HG02870 (cell line): ENCODE results near the gene ZNF483.
"Not testable (repeated sequence)": the region's sequence is repeated elsewhere in the genome, so short reads cannot be mapped to it uniquely, and the experiment has no call there.

ENCODE experiments used
- ATAC-seq: cut with Tn5 transposase; IDR thresholded peaks from one replicate; pipeline ENCODE4 v1.9.1; 2021; ENCODE audit warnings: mild to moderate bottlenecking, moderate library complexity; ENCODE audit not compliant: unreplicated experiment

ZNF483 gene

DNA sequence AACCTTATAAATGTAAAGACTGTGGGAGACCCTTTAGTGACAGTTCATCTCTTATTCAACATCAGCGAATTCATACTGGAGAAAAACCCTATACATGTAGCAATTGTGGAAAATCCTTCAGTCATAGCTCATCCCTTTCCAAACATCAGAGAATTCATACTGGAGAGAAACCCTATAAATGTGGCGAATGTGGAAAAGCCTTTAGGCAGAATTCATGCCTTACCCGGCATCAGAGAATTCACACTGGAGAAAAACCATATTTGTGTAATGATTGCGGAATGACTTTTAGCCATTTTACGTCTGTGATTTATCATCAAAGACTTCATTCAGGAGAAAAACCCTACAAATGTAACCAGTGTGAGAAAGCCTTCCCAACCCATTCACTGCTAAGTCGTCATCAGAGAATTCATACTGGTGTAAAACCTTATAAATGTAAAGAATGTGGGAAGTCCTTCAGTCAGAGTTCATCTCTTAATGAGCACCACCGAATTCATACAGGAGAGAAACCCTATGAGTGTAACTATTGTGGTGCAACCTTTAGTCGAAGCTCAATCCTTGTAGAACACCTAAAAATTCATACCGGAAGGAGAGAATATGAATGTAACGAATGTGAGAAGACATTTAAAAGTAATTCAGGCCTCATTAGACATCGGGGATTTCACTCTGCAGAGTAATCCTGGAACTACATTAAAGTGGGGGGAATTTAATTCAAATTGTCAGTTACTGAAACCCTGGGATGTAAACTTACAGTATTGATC lies 17.7 kb downstream of the ZNF483 start:
- ATAC-seq: no peak

DNA sequence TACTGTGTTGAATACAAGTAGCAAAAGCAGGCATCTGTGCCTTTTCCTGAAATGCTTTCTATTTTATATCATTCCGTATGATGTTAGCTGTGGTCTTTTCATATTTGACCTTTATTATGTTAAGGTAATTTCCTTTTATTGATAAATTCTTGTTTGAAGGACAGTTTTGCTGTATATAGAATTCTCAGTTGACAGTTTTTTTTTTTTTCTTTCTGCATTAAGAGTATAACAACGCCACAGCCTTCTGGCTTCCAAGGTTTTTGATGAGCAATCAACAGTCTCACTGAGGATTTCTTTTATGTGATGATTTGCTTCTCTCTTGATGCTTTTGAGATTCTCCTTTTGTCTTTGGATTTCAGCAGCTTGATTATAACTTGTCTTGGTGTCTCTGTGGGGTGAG lies 23.6 kb downstream of the ZNF483 start:
- ATAC-seq: no peak

DNA sequence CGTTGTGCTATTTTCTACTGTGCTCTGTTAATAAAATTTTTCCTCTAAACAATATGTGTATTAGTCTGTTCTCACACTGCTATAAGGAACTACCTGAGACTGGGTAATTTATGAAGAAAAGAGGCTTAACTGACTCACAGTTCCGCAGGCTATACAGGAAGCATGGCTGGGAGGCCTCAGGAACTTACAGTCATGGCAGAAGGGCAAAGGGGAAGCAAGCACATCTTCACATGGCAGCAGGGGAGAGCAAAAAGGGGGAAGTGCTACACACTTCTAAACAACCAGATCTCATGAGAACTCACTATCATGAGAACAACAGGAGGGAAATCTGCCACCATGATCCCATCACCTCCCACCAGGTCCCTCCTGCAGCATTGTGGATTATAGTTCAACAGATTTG lies 30.4 kb downstream of the ZNF483 start:
- not testable (repeated sequence) for ATAC-seq

DNA sequence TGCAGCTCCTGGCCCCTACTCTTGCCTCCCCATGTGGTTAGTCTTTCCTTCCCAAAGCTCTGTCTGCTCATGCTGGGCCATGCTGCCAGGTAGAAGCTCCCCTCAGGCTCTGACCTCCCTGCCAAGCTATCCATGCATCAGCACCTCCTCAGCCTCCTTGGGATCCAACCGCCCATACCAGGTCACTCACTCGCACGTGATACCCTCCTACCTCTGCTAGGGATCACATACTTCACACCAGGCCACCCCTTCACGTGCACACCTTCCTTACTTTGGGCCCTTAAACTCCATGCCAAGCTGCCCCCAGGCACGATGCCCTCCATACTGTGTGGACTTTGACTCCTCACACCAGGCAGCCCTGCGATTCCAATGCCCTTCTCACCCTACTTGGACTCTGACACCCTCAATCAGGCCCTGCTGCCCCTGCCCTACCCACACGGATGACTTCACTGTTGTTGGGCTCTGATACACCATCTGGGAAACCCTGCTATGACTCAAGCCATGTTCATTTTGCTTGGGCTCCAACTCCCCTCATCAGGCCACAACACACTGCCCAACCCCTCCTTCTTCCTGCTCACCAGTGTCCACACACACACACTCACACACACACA lies 34.1 kb downstream of the ZNF483 start:
- ATAC-seq: no peak

DNA sequence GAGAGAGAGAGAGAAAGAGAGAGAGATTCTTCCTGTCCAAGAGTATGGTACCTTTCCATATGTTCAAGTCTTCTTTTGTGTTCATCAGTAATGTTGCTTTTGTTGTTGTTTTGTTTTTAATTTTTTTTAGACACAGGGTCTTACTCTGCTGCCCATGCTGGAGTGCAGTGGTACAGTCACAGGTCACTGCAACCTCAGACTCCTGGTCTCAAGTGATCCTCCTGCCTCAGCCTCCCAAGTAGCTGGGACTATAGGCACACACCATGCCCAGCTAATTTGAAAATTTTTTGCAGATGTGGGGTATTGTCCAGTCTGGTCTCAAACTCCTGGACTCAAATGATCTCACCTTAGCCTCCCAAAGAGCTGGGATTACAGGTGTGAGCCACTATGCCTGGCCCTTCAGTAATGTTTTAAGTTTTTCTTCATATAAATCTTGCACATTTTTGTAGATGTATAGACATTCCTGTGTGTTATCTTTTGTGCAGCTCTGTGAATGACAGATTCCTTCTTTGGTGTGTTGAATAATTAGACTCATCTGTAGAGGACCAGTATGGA lies 36.3 kb downstream of the ZNF483 start:
- no peak for ATAC-seq

DNA sequence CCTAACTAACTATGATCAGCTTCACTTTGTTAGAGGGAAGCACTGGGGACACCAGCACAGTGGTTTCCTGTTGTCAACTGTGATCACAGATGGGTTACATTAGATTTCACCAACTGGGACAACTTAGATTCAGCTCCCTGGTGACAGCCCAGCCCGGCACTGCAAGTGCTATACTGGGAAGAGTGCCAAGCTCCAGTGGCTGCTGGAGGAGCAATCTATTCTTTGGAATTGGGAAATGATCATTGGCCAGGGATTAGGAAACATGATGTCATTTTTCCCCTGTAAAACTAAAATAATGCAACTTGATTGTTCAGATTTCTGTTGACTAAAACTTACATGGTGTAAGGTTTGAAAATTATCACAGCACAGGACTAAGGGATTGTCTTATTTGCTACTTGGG lies 41.3 kb downstream of the ZNF483 start:
- ATAC-seq: no peak

DNA sequence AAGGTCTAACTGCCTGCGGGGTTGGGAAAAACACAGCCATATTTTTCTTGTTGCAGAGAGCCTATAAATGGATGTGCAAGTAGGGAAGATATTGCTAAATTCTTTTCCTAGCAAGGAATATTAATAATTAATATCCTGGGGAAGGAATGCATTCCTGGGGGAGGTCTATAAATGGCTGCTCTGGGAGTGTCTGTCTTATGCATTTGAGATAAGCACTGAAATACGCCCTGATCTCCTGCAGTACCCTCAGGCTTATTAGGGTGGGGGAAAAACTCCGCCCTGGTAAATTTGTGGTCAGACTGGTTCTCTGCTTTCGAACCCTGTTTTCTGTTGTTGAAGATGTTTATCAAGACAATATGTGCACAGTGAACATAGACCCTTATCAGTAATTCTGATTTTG lies 43.1 kb downstream of the ZNF483 start:
- ATAC-seq: not testable (repeated sequence)

DNA sequence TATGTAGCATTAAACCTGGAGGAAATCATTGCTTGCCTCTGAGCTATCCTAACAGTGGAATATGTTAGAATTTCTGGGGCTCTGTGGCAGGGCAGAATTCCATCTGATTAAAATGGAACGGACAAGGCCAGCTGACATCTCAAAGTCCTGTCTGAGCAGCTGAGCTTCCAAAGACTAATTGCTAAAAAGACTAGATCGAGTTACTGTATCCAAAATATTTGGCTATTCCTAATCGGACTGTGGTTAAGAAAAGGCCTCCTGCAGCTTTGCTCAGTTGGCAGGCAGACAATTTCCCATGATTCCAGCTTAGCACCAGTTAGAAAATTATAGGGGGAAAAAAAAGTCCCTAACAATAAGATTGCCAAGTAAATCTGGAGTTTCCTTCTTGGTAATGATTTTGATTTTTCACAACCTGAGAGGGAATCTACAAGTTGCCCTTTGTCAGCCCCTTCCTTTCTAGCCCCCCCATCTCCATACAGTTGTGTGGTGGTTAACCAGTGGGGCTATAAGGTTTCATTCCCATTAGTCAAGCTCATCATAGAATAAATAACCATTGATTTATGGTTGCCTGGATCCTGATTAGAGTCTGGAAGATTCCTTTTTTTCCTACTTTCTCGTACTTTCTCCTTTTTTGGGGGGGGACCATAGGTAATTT lies 48.1 kb downstream of the ZNF483 start:
- no peak for ATAC-seq

DNA sequence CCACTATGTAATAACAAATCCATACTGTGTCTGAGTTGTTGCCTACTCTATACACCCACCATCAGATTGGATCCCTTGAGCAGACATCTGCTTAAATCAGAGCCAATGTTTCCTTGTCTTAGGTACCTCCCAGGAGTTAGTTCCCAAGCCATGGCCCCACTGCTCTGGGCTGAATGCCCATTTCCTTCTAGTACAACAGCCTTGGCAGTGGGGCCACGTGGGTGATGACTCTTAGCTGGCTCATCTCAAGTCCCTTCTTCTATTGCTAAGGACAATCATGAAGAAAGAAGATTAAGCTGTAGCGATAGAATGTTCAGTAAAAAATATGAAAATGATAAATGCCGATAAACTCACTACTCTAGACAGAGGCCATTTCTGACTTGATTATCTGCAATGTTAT lies 57.9 kb downstream of the ZNF483 start:
- no peak for ATAC-seq

DNA sequence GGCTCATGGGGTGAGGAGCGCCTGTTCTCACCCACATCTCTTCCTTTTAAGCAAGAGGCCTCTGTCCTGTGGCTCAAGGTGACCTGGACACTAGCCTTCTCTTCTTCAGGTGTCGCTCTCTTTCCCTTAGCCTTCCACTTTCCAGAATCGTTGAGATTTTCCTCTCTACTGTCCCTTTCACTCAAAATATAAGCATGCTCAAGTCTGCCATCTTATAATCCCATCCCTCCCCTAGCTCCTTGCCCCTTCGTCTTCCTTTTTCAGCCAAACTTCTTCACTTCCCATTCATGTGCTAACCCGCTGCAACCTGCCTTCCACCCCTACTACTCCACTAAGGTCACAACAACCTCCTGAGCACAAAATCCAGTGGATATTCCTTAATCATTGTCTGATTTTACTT lies 61.4 kb downstream of the ZNF483 start:
- ATAC-seq: no peak

DNA sequence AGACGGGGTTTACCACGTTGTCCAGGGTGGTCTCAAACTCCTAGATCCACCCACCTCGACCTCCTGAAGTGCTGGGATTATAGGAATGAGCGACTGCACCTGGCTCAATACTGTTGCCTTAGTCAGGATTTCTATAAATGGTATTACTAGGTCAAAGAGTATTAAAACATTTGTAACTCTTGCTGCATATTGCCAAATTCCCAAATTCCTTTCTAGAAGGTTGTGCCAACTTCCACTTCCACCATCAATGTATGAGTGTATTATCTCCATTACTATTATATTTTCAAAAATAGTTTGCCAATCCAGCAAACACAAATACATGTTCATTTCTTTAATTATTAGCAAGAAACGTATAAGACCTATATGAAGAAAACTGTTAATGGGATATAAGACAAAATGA lies 63.9 kb downstream of the ZNF483 start:
- ATAC-seq: no peak

DNA sequence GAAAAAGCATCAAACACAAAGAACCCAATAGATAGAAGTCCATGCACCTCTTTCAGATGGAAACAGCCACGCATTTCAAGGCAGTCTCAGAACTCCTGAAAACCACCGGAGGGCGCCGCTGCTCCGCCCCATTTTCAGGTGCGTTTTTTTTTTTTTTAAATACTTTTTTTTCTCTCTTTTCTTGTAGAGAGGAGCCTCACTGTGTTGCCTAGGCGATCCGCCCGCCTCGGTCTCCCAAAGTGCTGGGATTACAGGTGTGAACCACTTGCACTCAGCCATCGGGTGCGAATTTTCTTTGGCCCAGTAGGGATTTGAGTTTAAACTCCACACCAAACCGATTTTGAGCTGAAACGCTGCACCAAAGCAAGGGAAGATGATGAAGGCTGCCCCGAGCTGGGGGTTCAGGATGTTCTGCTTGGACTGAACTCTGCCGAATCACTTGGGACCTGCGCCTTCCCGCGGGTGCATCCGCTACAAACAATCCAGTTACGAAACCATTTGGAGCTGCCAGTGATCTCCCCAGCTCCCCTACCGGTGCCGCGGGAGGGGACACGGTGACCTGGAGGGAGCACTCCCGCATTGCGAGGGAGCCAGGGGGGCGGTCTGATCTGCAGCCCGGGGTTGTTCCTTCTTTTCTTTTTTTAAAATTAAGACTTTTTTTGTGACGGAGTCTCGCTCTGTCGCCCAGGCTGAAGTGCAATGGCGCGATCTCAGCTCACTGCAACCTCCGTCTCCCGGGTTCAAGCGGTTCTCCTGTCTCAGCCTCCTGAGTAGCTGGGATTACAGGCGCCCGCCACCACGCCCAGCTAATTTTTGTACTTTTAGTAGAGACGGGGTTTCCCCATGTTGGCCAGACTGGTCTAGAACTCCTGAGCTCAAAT lies 73.1 kb downstream of the ZNF483 start:
- peak; percentile 62 for ATAC-seq

DNA sequence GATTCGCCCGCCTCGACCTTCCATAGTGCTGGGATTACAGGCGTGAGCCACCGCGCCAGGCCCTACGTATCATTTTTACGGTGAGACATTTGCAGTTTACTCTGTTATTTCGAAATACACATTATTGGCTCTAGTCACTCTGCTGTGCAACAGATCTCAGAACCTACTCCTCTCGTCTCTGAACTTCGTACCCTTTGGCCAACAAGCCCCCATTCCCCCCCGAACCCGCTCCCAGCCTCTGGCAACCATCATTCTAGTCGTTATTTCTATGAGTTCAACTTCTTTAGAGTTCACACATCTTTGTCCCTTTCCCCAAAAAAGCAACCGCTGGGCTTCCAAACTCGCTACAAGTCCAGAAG lies 73.7 kb downstream of the ZNF483 start:
- ATAC-seq: no peak

DNA sequence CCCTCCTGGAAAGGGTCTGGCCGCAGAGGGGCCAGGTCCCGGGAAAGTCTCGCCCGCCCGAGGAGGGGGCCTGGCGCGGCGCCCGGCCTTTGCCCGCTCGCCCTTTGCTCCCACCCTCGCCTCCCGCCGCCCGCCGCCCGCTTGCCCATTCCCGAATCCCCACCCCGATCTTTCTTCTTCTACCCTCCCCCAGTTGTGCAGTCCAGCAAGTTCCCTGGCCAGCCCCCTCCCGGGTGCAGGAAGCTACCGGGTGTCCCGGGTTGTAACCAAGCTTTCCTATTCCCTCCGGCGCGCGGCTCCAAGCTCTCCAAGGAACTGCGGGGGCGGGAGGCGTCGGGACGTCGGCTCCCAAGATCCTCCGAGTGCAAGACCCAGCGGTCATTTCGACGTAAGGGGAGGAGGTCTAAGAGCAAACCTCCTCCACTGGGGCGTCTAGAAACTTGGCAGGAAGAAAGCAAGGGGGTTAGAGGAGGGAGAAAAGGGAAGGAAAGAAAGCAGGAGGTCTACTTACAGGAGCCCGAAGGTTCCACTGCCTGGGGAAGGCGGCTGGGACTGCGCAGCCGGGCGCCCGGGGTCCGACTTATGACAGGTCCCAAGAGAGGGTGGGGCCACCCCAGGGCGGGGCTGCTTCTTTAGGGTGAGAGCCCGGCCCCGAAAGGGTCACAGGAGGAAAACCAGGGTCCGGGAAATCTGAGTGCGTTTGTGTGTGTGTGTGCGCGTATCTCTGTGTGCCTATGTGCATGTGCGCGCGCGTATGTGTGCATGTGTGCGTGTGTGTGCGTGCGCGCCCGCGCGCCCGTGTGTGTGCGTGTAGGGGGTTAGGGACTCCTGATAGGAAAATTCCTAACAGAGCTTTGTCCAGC lies 74.3 kb downstream of the ZNF483 start, which contains the start of gene PTGR1:
TSS of gene PTGR1 (minus strand) at position 556 of the 863 bp plus-strand sequence. CDS start 2,225 bp downstream, outside the sequence.
- no peak for ATAC-seq

DNA sequence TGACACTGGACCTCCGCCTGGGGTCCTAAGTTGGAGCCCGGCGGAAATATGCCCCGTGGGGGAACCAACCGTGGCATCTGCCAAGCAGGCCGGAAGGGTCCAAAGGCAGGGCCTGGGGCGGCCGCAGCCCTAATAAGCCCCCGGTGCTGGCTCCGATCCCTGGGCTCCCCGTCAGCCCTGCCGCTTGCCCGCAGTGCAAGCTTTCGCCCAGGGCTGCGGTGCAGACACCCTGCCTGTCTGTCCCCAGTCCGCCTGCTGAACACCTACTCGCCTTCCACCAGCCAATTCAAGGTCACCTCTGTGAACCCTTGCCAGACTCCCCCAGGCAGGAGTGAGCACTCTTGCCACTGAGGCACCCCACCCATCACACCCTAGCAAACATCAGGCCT lies 75.0 kb downstream of the ZNF483 start:
- ATAC-seq: no peak

DNA sequence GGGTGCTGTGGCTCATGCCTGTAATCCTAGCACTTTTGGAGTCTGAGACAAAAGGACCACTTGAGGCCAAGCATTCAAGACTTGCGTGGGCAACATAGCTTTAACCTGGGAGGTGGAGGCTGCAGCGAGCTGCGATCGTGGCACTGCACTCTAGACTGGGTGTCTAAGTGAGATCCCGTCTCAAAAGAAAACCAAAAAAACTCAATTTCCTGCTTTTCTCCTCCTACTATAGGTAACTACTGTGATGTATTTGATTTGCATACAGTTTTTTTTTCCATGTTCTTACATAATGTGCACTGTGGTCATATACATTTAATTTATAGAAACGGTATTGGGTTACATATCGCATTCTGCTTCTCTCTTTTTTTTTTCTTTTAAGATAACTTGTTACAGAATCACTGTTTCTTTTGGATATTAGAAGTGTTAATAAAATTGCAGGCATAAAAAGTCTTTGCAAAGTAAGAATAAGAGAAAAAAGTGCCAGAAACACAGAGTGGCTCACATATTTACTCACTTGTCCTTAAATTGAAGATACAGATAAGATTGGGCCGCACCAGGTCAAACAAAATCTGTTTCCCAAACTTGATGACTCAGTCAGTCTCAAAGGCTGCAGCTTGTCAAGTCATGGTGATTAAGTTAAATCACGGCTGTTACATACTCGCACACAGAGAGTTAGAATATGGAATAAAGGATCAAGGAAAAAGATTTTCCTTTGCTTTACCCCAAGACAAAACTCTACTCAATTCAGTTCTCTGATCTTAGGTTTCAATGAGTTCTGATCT lies 76.4 kb downstream of the ZNF483 start:
- ATAC-seq: no peak

DNA sequence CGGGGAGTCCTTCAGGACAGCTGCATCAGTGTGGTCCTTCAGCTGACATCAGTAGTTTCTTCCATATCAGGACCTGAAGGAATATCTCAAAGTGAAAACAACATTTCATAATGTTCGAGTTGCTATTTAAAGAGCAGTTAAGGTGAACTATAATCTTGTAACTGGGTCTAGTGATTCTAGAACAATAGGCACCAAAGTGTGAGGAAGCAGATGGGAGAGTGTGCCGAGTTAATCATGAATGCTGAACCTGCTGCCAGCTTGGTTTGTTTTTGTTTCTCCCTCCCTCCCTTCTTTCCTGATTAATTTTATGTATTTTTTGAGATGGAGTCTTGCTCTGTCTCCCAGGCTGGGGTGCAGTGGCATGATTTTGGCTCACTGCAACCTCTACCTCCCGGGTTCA lies 78.1 kb downstream of the ZNF483 start:
- ATAC-seq: no peak

DNA sequence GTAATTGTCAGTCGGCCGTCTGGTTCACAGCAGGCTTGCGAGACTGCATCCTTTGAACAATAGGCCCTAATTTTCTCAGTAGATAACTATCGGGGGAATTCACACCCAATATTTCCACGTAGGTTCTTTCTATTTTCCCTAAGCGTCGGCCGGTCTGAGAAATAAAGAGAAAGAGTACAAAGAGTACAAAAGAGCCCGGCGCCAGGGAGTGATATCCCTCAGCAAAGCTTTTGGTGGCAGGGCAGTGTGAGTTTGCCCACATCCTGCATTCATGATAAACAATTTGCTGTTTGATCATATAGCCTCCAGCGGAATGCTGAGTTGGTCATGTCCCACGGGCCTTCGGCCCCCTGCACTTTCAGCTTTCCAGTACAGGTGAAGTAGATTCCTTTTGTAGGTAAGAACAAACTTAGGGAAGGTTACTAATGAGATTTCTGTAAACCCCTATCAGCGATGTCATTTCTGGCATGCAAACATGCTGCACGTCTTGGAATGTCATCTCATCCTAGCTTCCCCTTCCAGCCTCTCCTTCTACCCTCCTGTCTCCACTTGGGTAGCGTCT lies 79.2 kb downstream of the ZNF483 start:
- ATAC-seq: no peak

DNA sequence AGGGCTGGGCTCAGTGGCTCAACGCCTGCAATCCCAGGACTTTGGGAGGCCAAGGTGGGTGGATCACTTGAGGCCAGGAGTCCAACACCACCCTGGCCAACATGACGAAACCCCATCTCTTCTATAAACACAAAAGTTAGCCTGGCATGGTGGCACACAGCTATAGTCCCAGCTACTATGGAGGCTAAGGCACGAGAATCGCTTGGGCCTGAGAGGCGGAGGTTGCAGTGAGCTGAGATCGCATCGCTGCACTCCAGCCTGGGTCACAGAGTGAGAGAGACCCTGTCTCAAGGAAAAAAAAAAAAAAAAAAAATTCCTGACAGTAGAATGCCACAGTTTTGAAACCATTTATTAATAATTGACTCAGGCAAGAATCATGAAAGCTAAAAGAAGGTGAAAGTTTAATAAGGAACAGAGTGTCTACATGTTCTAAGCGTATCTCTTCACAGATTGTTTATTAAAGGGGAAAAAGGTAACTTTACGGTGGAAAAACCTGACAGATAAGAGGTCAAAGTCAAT lies 80.1 kb downstream of the ZNF483 start:
- no peak for ATAC-seq
